Astrocyte (in vitro differentiated cells and primary cell): ENCODE data around the gene AKAP11.

Source experiments
- CTCF ChIP-seq: IDR thresholded peaks from 2 replicates; pipeline ENCODE4 v1.5.1; 2011; ENCODE audit warnings: low read depth, mild to moderate bottlenecking, inconsistent platforms, low read length, moderate library complexity; ENCODE audit not compliant: insufficient read depth
- EZH2 ChIP-seq: IDR thresholded peaks from 2 replicates; pipeline ENCODE4 v1.6.1; 2012; ENCODE audit warnings: mild to moderate bottlenecking, low read length, inconsistent platforms; ENCODE audit not compliant: insufficient read depth

GRCh38 chr13:42320375-42320787 lies 48.4 kb downstream of the AKAP11 start:
- TF ChIP-seq CTCF: no peak
- TF ChIP-seq EZH2: no peak
